GM12891 (cell line): ENCODE results near the gene PGC.

Experiments used
- PAX5 ChIP-seq: IDR thresholded peaks from 2 replicates; pipeline ENCODE4 v1.6.1; 2011; ENCODE audit warnings: low read length, moderate library complexity, mild to moderate bottlenecking; ENCODE audit not compliant: insufficient read depth, severe bottlenecking
- POLR2A ChIP-seq: IDR thresholded peaks from 2 replicates; pipeline ENCODE4 v1.6.1; 2011; ENCODE audit warnings: low read depth, low read length, control low read depth
- POLR2AphosphoS5 ChIP-seq: IDR thresholded peaks from 2 replicates; pipeline ENCODE4 v1.6.1; 2011; ENCODE audit warnings: low read depth, low read length, control low read depth
- POU2F2 ChIP-seq: IDR thresholded peaks from 2 replicates; pipeline ENCODE4 v1.6.1; 2011; ENCODE audit warnings: low read depth, mild to moderate bottlenecking, control low read depth, low read length, moderate library complexity
- SPI1 ChIP-seq: IDR thresholded peaks from 2 replicates; pipeline ENCODE4 v1.6.1; 2011; ENCODE audit warnings: low read depth, low read length, control low read depth
- TAF1 ChIP-seq: IDR thresholded peaks from 2 replicates; pipeline ENCODE4 v1.6.1; 2011; ENCODE audit warnings: low read depth, low read length, control low read depth

DNA sequence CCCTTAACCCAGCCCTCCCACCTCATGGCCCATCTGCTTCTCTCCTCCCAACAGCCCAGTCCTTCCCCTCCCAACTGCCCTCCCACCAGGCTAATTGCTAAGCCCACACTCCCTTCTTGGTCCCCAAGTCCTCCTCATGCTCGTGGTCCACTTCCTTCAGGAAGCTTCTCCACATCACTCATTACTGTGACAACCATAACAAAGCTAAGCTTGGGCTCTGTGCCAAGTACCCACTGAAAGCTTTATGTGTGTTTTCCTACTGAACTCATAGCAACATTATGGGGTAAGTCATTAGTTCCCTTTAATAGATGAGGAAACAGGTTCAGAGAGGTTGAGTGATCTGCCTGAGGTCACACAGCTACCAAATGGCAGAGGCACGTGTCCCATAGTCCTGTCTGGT, 16.3 kb upstream of the PGC start:
- TF ChIP-seq POLR2AphosphoS5: no peak
- no peak for TF ChIP-seq POLR2A
- no peak for TF ChIP-seq TAF1
- TF ChIP-seq SPI1: no peak
- no peak for TF ChIP-seq POU2F2
- TF ChIP-seq PAX5: no peak
